ENCODE results near the gene HIF1A.

DNA sequence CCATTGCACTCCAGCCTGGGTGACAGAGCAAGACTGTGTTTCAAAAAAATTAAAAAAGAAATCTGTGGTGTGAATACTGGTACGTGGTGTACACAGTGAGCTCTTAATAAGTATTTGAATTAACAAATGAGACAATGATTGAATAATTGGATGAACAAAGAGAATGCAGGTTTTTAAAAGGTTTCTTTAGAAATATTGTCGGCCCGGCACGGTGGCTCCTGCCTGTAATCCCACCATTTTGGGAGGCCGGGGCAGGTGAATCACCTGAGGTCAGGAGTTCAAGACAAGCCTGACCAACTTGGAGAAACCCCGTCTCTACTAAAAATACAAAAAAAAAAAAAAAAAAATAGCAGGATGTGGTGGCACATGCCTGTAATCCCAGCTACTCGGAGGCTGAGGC lies 6.6 kb downstream of the HIF1A start:
- TF ChIP-seq, protein P1, sequence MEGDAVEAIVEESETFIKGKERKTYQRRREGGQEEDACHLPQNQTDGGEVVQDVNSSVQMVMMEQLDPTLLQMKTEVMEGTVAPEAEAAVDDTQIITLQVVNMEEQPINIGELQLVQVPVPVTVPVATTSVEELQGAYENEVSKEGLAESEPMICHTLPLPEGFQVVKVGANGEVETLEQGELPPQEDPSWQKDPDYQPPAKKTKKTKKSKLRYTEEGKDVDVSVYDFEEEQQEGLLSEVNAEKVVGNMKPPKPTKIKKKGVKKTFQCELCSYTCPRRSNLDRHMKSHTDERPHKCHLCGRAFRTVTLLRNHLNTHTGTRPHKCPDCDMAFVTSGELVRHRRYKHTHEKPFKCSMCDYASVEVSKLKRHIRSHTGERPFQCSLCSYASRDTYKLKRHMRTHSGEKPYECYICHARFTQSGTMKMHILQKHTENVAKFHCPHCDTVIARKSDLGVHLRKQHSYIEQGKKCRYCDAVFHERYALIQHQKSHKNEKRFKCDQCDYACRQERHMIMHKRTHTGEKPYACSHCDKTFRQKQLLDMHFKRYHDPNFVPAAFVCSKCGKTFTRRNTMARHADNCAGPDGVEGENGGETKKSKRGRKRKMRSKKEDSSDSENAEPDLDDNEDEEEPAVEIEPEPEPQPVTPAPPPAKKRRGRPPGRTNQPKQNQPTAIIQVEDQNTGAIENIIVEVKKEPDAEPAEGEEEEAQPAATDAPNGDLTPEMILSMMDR (IDR thresholded peaks at IDR 0.05), result no peak
- no peak for TF ChIP-seq POLR2A (IDR thresholded peaks at IDR 0.05)
